Measurements from ENCODE around the gene CIDEA. TPM values are rescaled to one million over a fixed set of nuclear protein-coding genes. Genes with fewer than 3 reads are reported as not detected.

Gene CIDEA
- total and polyA plus RNA-seq, 9 of the 15 experiments (the other 6 are each of a cell fraction or from before 2014, with no cell fraction given) = not detected

GRCh38 chr18:12231986-12232385, 22.2 kb upstream of the CIDEA start (continued):
- no peak for TF ChIP-seq SMARCB1 (IDR thresholded peaks at IDR 0.05; ENCODE audit: insufficient read length, low read depth)
- TF ChIP-seq ZC3H11A (IDR thresholded peaks at IDR 0.05; ENCODE audit: low read depth, low read length) = no peak
- no peak for TF ChIP-seq DPF2 (IDR thresholded peaks at IDR 0.05)
- TF ChIP-seq RREB1 (CRISPR knock-in tag; IDR thresholded peaks at IDR 0.05) = no peak
- no peak for TF ChIP-seq BMI1 (IDR thresholded peaks at IDR 0.05; ENCODE audit: low read length)

- H3K79me2 ChIP-seq (ENCODE audit: control insufficient read depth, insufficient read depth, low read length) = no peaks in the 10 kb centered on the region
- no peaks in the 10 kb centered on the region for H3K36me3 ChIP-seq (ENCODE audit: control insufficient read depth, insufficient read depth, low read length)
- FAIRE-seq = peak; percentile 74
- H3K27me3 ChIP-seq (ENCODE audit: control insufficient read depth in 2 of 2, insufficient read depth in 2 of 2, low read length in 2 of 2) = no peaks in the 10 kb centered on the region; a peak in 1 of 5 replicates
- ChIA-PET CTCF (ENCODE audit: low intra/inter-chr PET ratio) (interaction anchor here (1.1 kb wide), 1 partner anchor 141 kb away, joined by 3 read pairs; no protein-coding TSS in a partner anchor), POLR2A (interaction anchor here (0.6 to 1.1 kb wide), 2 partner anchors 11 to 42 kb away, joined by 3 read pairs; no protein-coding TSS in a partner anchor)
- no peak overlapping the region for H3K27ac ChIP-seq (ENCODE audit: extremely low read depth, low read depth, low read length)
- no peaks in the 10 kb centered on the region for H3K9me1 ChIP-seq (ENCODE audit: control insufficient read depth, insufficient read depth, low read length)
- no peak overlapping the region for H3K4me3 ChIP-seq
- peak overlapping the region; percentile 50; the same call in 1 of the 2 replicates for H3K4me2 ChIP-seq (ENCODE audit: insufficient read depth, low read length)
- ATAC-seq = no peak
- intact Hi-C loops (cut with micrococcal nuclease) = no loop called here
- BruUV-seq (replicated peaks) = no TSS peak
- in situ Hi-C loops (cut with MboI) = loop anchor here (5.0 kb wide), 1 partner anchor 136 kb away; no protein-coding TSS in a partner anchor
- H3K9me3 ChIP-seq (replicated peaks; ENCODE audit: control insufficient read depth, insufficient read depth, low read depth, low read length) = no peaks in the 10 kb centered on the region
- no peaks in the 10 kb centered on the region for H4K20me1 ChIP-seq (replicated peaks; ENCODE audit: control insufficient read depth, insufficient read depth, low read length)
- WGBS (ENCODE audit: insufficient coverage, low coverage, missing lambda C conversion rate) = 6% methylated on average over 4 of the region's 5 CpGs
- H3K9ac ChIP-seq (ENCODE audit: insufficient read depth in 1 of 2, low read depth in 2 of 2, low read length in 2 of 2) = no peak overlapping the region
- DNase-seq (ENCODE audit: extremely low read depth in 1 of 4, low spot score in 3 of 4) = peak in 3 of 4 experiments; percentile 14 to 51 (median 19)
- H2AFZ ChIP-seq (ENCODE audit: low read depth, low read length) = peak overlapping the region; percentile 67; the same call in 1 of the 2 replicates
- peaks cover 17 to 23% of the 10 kb centered on the region in 2 experiments for H3K4me1 ChIP-seq (replicated peaks in 1 of 2; ENCODE audit: control insufficient read depth in 2 of 2, insufficient read depth in 2 of 2, low read length in 2 of 2)
- no peak for TF ChIP-seq NONO (IDR thresholded peaks at IDR 0.05; ENCODE audit: low read depth in 2 of 2, low read length in 1 of 2)
- TF ChIP-seq E2F4 (CRISPR knock-in tag; IDR thresholded peaks at IDR 0.05; ENCODE audit: low read depth) = no peak
- TF ChIP-seq U2AF2 (optimal IDR thresholded peaks at IDR 0.05; ENCODE audit: low read depth, low read length) = no peak
- TF ChIP-seq ZNF277 (CRISPR knock-in tag; IDR thresholded peaks at IDR 0.05; ENCODE audit: borderline replicate concordance) = no peak
- TF ChIP-seq ZBTB17 (CRISPR knock-in tag; IDR thresholded peaks at IDR 0.05) = no peak
- TF ChIP-seq HMBOX1 (IDR thresholded peaks at IDR 0.05) = peak; percentile 87
- TF ChIP-seq MTA2 (IDR thresholded peaks at IDR 0.05; ENCODE audit: low read depth) = no peak
Observed at GRCh38 chr18:12233378-12233777, 20.8 kb upstream of the CIDEA start.

Data from K562 (cell line).